Measurements from ENCODE around the gene PCDHGA5.
"Not testable (repeated sequence)": the region's sequence is repeated elsewhere in the genome, so short reads cannot be mapped to it uniquely, and the experiment has no call there.

DNA sequence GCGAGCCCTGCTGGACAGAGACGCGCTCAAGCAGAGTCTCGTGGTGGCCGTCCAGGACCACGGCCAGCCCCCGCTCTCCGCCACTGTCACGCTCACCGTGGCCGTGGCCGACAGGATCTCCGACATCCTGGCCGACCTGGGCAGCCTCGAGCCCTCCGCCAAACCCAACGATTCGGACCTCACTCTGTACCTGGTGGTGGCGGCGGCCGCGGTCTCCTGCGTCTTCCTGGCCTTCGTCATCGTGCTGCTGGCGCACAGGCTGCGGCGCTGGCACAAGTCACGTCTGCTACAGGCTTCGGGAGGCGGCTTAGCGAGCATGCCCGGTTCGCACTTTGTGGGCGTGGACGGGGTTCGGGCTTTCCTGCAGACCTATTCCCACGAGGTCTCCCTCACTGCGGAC is 31.4 kb upstream of the PCDHGA5 start:
- not testable (repeated sequence) for TF ChIP-seq ZBTB33 (IDR thresholded peaks at IDR 0.05; ENCODE audit: extremely low read depth, insufficient replicate concordance, low read length); ZFX (IDR thresholded peaks at IDR 0.05); JUND (IDR thresholded peaks at IDR 0.05); POLR2A (IDR thresholded peaks at IDR 0.05; ENCODE audit: borderline replicate concordance, extremely low read depth, insufficient read depth, insufficient read length); EZH2 (IDR thresholded peaks at IDR 0.05); EZH2phosphoT487 (IDR thresholded peaks at IDR 0.05; ENCODE audit: borderline replicate concordance)
- TF ChIP-seq, protein P1, sequence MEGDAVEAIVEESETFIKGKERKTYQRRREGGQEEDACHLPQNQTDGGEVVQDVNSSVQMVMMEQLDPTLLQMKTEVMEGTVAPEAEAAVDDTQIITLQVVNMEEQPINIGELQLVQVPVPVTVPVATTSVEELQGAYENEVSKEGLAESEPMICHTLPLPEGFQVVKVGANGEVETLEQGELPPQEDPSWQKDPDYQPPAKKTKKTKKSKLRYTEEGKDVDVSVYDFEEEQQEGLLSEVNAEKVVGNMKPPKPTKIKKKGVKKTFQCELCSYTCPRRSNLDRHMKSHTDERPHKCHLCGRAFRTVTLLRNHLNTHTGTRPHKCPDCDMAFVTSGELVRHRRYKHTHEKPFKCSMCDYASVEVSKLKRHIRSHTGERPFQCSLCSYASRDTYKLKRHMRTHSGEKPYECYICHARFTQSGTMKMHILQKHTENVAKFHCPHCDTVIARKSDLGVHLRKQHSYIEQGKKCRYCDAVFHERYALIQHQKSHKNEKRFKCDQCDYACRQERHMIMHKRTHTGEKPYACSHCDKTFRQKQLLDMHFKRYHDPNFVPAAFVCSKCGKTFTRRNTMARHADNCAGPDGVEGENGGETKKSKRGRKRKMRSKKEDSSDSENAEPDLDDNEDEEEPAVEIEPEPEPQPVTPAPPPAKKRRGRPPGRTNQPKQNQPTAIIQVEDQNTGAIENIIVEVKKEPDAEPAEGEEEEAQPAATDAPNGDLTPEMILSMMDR (IDR thresholded peaks at IDR 0.05 in 2 of 3, conservative IDR thresholded peaks at IDR 0.05 in 1 of 3; ENCODE audit: borderline replicate concordance in 1 of 3, insufficient read depth in 1 of 3, low read depth in 2 of 3, low read length in 2 of 3), result not testable (repeated sequence)
